GM12872 (cell line): Measurements from ENCODE around the gene ANKS3.

Experiments used
- TF ChIP-seq, protein P1 (sequence below): IDR thresholded peaks from 3 replicates; pipeline ENCODE4 v1.5.1; 2011; ENCODE audit warnings: low read depth, mild to moderate bottlenecking, low read length, moderate library complexity; ENCODE audit not compliant: insufficient read depth

The ANKS3 gene

GRCh38 chr16:4733747-4734062 lies 366 bp downstream of the ANKS3 start:
- TF ChIP-seq, protein P1, sequence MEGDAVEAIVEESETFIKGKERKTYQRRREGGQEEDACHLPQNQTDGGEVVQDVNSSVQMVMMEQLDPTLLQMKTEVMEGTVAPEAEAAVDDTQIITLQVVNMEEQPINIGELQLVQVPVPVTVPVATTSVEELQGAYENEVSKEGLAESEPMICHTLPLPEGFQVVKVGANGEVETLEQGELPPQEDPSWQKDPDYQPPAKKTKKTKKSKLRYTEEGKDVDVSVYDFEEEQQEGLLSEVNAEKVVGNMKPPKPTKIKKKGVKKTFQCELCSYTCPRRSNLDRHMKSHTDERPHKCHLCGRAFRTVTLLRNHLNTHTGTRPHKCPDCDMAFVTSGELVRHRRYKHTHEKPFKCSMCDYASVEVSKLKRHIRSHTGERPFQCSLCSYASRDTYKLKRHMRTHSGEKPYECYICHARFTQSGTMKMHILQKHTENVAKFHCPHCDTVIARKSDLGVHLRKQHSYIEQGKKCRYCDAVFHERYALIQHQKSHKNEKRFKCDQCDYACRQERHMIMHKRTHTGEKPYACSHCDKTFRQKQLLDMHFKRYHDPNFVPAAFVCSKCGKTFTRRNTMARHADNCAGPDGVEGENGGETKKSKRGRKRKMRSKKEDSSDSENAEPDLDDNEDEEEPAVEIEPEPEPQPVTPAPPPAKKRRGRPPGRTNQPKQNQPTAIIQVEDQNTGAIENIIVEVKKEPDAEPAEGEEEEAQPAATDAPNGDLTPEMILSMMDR, result no peak

GRCh38 chr16:4733211-4733742 lies 794 bp downstream of the ANKS3 start:
- TF ChIP-seq, protein P1, result no peak

- TF ChIP-seq, protein P1, result no peak
Observed at GRCh38 chr16:4729876-4730275, 4.2 kb downstream of the ANKS3 start.

DNA sequence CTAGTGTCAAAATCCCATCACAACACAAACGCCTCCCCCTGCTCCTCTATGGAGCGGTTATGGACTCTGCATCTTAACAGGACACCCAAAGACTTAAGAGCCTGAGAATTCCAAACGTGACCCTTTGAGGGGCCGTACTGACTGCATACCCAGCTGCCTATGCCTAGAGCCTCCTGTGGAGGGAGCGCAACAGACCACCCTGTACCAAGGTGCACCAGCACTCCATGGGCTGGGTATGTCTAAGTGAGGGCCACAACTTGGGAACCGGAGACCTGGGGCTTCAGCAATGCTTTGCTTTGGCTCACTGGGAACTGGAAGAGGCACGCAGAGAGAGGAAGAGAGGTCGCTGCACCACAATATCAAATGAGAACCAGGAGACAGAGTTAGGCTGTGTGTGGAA lies 5.4 kb downstream of the ANKS3 start:
- TF ChIP-seq, protein P1, result no peak

DNA sequence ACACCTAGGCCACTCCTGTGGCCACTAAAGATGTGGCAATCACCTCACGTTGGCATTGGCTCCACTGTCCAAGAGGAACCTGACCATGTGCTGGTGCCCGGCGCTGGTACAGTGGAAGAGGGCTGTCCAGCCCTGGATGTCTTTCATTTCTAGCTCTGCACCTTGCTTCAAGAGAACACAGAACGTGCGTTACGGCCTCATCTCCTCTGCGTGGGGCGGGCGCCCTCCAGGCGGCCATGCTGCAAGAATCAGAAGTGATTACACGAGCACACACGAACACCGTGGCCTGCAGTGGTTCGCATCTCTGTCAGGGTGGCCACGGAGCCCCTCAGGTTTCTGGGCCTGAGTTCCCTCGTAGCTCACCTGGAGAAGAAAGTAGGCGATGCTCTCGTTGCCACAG lies 7.5 kb downstream of the ANKS3 start:
- TF ChIP-seq, protein P1, result no peak

GRCh38 chr16:4724661-4725270 lies 9.3 kb downstream of the ANKS3 start:
- TF ChIP-seq, protein P1, result no peak

DNA sequence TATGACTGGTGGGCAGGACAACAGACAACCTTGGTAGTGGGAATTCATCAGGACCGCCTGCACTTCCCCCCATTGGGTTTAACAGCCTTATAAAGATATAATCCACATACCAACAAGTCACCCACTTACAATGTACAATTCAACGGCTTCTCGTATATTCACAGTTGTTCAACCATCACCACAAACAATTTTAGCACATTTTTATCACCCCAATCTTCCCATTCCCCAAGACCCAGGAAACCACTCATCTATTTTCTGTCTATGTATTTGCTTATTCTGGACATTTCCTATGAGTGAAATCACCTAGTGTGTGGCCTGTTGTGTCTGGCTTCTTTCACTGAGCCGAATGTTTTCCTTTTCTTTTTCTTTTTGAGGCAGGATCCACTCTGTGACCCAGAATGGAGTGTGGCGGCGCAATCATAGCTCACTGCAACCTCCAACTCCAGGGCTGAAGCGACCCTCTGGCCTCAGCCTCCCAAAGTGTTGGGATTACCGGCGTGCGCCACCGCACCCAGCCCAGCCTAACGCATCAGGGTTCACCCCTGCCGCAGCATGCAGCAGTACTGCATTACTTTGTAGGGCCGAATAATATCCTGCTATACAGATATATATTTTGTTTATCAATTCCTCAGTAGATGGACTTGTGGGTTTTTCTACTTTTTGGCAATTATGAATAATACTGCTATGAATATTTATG lies 10.9 kb downstream of the ANKS3 start:
- TF ChIP-seq, protein P1, result no peak
